GM12891 (cell line): ENCODE results near the gene DEDD2.

Experiments
- PAX5 ChIP-seq: IDR thresholded peaks from 2 replicates; pipeline ENCODE4 v1.6.1; 2011; ENCODE audit warnings: low read length, moderate library complexity, mild to moderate bottlenecking; ENCODE audit not compliant: insufficient read depth, severe bottlenecking
- POLR2A ChIP-seq: IDR thresholded peaks from 2 replicates; pipeline ENCODE4 v1.6.1; 2011; ENCODE audit warnings: low read depth, low read length, control low read depth
- POLR2AphosphoS5 ChIP-seq: IDR thresholded peaks from 2 replicates; pipeline ENCODE4 v1.6.1; 2011; ENCODE audit warnings: low read depth, low read length, control low read depth
- POU2F2 ChIP-seq: IDR thresholded peaks from 2 replicates; pipeline ENCODE4 v1.6.1; 2011; ENCODE audit warnings: low read depth, mild to moderate bottlenecking, control low read depth, low read length, moderate library complexity
- SPI1 ChIP-seq: IDR thresholded peaks from 2 replicates; pipeline ENCODE4 v1.6.1; 2011; ENCODE audit warnings: low read depth, low read length, control low read depth
- TAF1 ChIP-seq: IDR thresholded peaks from 2 replicates; pipeline ENCODE4 v1.6.1; 2011; ENCODE audit warnings: low read depth, low read length, control low read depth

DNA sequence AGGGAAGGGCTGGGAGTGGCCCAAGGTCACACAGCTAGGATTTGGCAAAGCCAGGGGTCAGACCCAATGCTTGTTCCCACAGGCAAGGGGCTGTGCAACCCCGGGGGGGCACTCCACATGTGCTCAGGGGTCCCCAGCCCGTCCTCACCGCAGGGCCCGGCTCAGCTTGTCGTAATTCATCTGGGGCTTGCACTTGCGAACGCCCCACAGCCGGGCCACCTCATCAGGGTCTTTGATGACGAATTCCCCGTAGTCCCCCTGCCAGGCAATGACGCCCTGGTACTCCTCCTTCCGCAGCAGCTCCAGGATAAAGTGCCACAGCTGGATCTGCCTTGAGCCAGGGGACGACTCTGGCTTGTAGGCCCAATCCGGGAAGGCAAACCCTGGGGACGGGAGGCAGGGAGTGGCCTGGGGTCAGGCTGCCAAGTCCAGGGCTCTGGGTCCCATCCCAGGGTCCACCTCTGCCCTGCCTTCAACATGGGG lies 32.7 kb upstream of the DEDD2 start:
- TF ChIP-seq POLR2A, result no peak
- no peak for TF ChIP-seq PAX5
- TF ChIP-seq POLR2AphosphoS5, result no peak; the same call in 1 of the 2 replicates
- TF ChIP-seq TAF1, result no peak
- no peak for TF ChIP-seq SPI1
- TF ChIP-seq POU2F2, result no peak
